ENCODE data around the gene OR2V1.
"Not testable (repeated sequence)": the region's sequence is repeated elsewhere in the genome, so short reads cannot be mapped to it uniquely, and the experiment has no call there.

OR2V1 gene

DNA sequence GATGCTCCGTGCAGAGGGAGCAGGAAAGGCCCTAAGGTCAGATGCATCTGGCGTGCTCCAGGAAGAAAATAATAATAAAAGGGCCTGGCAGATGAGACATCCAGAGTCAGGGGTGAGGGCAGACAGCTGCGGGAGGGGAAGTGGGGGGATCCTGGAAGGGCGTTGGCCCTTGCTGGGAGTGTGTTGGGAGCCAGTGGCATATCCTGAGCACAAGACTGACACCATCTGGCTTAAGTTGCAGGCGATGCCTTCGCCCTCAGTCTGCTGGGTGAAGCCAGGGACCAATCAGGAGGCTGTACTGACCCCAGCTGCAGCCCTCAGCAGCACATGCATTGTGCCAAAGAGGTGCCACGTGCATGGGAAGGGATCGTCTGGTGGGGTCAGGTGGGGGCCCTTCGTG is 20.2 kb upstream of the OR2V1 start:
- no peak for DNase-seq
- Mint-ChIP-seq H3K27ac (no peak overlapping the region), H3K4me1 (ENCODE audit: low read depth in 2 of 2) (peaks cover 5 to 6% of the 10 kb centered on the region in 2 donors), H3K36me3 (ENCODE audit: insufficient read depth) (no peaks in the 10 kb centered on the region), H3K27me3 (peaks cover 51 to 80% of the 10 kb centered on the region in 2 donors), H3K4me3 (no peak overlapping the region), H3K9me3 (no peaks in the 10 kb centered on the region)
- ATAC-seq (replicated peaks): no peak

DNA sequence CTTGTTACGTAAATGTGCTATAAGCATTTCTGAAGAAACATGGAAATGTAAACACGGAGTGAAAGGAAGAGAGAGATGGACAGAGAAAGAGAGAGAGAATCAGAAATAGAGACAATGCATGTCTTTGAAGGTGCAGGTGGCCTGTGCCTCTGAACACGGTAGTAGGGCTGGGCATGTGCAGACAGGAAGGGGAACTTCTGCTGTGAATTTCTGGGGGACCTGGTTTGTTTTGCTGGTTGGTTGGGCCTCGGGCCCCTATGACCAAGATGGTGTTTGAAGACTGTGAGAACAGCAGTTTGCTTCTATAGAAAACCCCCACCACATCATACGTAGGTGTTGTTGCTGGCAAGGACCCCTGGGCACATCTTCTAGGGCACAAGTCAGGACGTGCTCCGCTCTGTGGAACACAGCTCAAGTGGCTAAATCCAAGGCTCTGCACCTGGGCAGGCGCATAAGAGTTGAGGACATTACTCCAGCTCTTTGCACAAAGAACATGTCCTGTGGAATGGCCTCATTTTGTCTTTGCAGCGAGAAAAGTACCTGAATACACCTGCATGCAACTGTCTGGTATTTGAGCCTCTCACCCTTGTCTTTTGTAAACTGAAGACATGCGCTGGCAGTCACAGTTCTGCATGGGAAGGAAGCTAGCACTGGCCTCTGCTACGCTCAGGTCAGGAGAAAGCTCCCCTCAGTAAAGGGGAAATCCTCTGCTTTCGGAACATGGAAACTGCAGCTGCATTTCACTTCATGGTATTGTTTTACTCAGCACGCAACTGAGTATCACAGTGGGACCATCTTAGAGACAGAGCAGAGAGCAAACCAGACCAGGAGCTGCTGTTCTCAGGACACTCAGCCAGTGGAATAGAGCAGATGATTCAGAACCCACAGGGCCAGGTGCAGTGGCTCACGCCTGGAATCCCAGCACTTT is 19.1 kb upstream of the OR2V1 start:
- no peak overlapping the region for H3K27ac Mint-ChIP-seq
- peaks cover 5 to 6% of the 10 kb centered on the region in 2 donors for H3K4me1 Mint-ChIP-seq (ENCODE audit: low read depth in 2 of 2)
- no peaks in the 10 kb centered on the region for H3K9me3 Mint-ChIP-seq
- H3K36me3 Mint-ChIP-seq (ENCODE audit: insufficient read depth): no peaks in the 10 kb centered on the region
- H3K4me3 Mint-ChIP-seq: no peak overlapping the region
- no peak for DNase-seq
- peaks cover 54 to 75% of the 10 kb centered on the region in 2 donors for H3K27me3 Mint-ChIP-seq
- ATAC-seq (replicated peaks): no peak

DNA sequence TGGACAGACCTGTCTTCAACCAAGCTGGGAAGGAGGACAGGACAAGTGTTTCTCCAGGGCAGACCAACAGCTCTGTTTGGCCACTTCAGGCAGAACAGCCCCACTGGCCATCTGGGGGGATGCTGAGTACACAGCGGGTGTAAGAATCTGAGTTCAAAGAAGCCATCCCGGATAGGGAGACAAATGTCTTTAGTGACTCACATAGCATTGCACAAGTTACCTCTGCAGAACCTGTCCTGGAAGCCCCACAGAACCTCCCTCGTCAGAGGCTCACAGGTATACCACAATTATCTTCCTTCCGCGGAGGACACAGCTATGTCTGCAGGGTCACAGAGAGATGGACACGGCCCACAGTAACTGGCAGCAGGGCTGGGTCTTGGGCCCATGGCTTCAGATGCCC is 18.4 kb upstream of the OR2V1 start:
- Mint-ChIP-seq H3K4me1 (ENCODE audit: low read depth in 2 of 2) (peaks cover 5 to 6% of the 10 kb centered on the region in 2 donors), H3K9me3 (no peaks in the 10 kb centered on the region), H3K27me3 (peaks cover 56 to 70% of the 10 kb centered on the region in 2 donors), H3K4me3 (no peak overlapping the region), H3K27ac (no peak overlapping the region), H3K36me3 (ENCODE audit: insufficient read depth) (no peaks in the 10 kb centered on the region)
- ATAC-seq (replicated peaks) (no peak), DNase-seq (no peak)

DNA sequence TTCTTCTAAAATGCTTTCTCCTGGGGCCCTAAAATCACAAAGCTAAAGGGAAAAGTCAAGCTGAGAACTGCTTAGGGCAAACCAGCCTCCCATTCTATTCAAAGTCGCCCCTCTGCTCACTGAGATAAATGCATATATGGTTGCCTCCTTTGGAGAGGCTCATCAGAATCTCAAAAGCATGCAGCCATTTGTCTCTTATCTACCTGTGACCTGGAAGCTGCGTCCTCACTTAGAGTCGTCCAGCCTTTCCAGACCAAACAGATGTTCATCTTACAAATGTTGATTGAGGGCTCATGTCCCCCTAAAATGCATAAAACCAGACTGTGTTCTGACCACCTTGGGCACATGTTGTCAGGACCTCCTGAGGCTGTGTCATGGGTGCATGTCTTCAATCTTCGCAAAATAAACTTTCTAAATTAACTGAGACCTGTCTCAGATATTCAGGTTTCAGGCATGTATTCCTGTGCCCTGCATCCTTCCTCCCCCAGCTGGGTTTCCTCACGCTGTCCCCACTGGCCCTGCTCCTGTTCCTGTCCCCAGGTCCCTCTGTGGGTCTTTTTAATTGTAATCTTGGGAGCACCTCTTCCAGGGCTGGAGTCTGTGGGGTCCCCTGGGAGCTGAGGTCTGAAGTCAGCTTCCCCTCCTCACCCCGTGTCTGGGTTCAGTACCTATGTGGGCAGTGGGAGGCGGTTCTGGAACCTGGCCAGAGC is 16.1 kb upstream of the OR2V1 start, which contains the start of gene OR2V2:
OR2V2 (plus strand) TSS at position 660 of the 710 bp plus-strand sequence. CDS start 7,357 bp downstream, outside the sequence.
- not testable (repeated sequence) for H3K27ac Mint-ChIP-seq; DNase-seq; H3K36me3 Mint-ChIP-seq (ENCODE audit: insufficient read depth); H3K4me1 Mint-ChIP-seq (ENCODE audit: low read depth in 2 of 2); H3K4me3 Mint-ChIP-seq; ATAC-seq (replicated peaks); H3K9me3 Mint-ChIP-seq
- peaks cover 77 to 81% of the 10 kb centered on the region in 2 donors for H3K27me3 Mint-ChIP-seq

DNA sequence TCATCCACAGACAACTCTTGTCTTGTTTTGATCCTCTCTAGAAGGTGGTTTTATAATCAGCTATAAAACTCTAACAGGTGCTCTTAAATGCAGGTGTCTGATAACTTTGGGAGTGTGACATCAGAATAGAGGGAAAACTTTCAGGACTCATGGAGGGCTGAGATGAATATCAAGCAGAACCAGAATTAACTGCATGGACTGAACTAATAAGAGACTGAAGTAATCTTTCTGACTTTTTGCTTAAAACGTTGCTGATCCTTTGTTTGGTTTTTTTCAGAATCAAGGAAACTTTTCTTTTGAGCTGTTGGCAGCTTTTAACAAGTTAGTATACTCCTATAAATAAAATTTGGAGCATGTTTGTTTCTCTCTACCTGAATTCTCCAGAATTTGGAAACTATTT is 14.2 kb upstream of the OR2V1 start:
- no peak overlapping the region for H3K4me3 Mint-ChIP-seq
- no peak for ATAC-seq (replicated peaks)
- peaks cover 78 to 83% of the 10 kb centered on the region in 2 donors for H3K27me3 Mint-ChIP-seq
- H3K4me1 Mint-ChIP-seq (ENCODE audit: low read depth in 2 of 2): no peaks in the 10 kb centered on the region
- H3K9me3 Mint-ChIP-seq: peaks cover 0 to 3% of the 10 kb centered on the region in 2 donors
- H3K27ac Mint-ChIP-seq: no peak overlapping the region
- no peaks in the 10 kb centered on the region for H3K36me3 Mint-ChIP-seq (ENCODE audit: insufficient read depth)
- no peak for DNase-seq

GRCh38 chr5:181142054-181142453 is 11.1 kb upstream of the OR2V1 start:
- Mint-ChIP-seq H3K27me3 (peaks cover 47 to 54% of the 10 kb centered on the region in 2 donors), H3K4me1 (ENCODE audit: low read depth in 2 of 2) (no peaks in the 10 kb centered on the region), H3K36me3 (ENCODE audit: insufficient read depth) (no peaks in the 10 kb centered on the region), H3K27ac (no peak overlapping the region), H3K9me3 (peaks cover 0 to 27% of the 10 kb centered on the region in 2 donors), H3K4me3 (no peak overlapping the region)
- DNase-seq (no peak), ATAC-seq (replicated peaks) (no peak)

DNA sequence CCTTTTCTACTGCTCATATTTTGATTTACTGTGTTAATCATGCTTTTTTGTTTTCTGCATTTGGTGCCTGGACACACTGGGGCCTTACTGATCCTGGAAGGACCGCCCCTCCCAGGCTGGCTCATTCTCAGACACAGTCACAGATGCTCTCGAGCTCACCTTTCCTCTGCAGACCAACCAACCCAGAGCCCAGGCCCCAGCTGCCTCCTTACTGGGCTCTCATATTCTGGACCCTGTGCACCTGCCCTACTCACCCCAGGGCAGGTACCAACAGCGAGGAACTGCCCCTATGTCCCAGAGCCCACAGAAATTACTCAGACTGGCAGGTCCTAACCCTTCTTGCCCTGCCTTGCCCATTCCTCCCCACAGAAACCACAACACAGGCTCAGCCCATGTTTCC is 9.8 kb upstream of the OR2V1 start:
- Mint-ChIP-seq H3K27me3 (peaks cover 39 to 47% of the 10 kb centered on the region in 2 donors), H3K4me1 (ENCODE audit: low read depth in 2 of 2) (no peaks in the 10 kb centered on the region), H3K9me3 (peaks cover 0 to 27% of the 10 kb centered on the region in 2 donors), H3K36me3 (ENCODE audit: insufficient read depth) (no peaks in the 10 kb centered on the region), H3K4me3 (no peak overlapping the region), H3K27ac (no peak overlapping the region)
- no peak for ATAC-seq (replicated peaks)
- DNase-seq: no peak

DNA sequence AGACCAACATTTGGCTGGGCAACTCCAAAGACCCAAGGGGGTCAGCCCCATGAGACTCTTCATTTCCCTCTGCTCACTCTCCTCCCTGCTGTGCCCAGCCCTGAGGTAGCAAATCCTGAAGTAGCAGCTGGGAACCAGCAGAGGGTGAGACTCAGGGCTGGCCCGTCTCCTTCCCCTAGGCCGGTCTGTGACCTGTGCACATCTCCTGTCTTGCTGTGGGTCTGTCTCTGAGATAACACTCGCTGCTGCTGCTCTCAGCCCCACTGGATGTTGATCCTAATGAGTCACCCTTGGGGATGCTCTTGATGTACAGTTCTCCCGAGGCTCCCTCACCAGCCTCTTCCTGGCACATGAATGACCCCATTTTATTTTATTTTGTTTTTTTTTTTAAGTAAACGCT is 7.3 kb upstream of the OR2V1 start:
- Mint-ChIP-seq H3K27ac (no peak overlapping the region), H3K4me1 (ENCODE audit: low read depth in 2 of 2) (no peaks in the 10 kb centered on the region), H3K4me3 (no peak overlapping the region), H3K27me3 (peaks cover 50% of the 10 kb centered on the region in 2 donors), H3K9me3 (peaks cover 0 to 27% of the 10 kb centered on the region in 2 donors), H3K36me3 (ENCODE audit: insufficient read depth) (no peaks in the 10 kb centered on the region)
- DNase-seq (no peak), ATAC-seq (replicated peaks) (no peak)

GRCh38 chr5:181136361-181136955 is 5.5 kb upstream of the OR2V1 start:
- H3K36me3 Mint-ChIP-seq (ENCODE audit: insufficient read depth): no peaks in the 10 kb centered on the region
- no peaks in the 10 kb centered on the region for H3K4me1 Mint-ChIP-seq (ENCODE audit: low read depth in 2 of 2)
- no peak overlapping the region for H3K4me3 Mint-ChIP-seq
- H3K9me3 Mint-ChIP-seq: peaks cover 0 to 27% of the 10 kb centered on the region in 2 donors
- no peak overlapping the region for H3K27ac Mint-ChIP-seq
- DNase-seq: no peak
- peaks cover 47 to 50% of the 10 kb centered on the region in 2 donors for H3K27me3 Mint-ChIP-seq
- ATAC-seq (replicated peaks): no peak

- H3K4me3 Mint-ChIP-seq: no peak overlapping the region
- no peak for ATAC-seq (replicated peaks)
- no peak overlapping the region for H3K27ac Mint-ChIP-seq
Observed at GRCh38 chr5:181134259-181134658, 3.3 kb upstream of the OR2V1 start.

DNA sequence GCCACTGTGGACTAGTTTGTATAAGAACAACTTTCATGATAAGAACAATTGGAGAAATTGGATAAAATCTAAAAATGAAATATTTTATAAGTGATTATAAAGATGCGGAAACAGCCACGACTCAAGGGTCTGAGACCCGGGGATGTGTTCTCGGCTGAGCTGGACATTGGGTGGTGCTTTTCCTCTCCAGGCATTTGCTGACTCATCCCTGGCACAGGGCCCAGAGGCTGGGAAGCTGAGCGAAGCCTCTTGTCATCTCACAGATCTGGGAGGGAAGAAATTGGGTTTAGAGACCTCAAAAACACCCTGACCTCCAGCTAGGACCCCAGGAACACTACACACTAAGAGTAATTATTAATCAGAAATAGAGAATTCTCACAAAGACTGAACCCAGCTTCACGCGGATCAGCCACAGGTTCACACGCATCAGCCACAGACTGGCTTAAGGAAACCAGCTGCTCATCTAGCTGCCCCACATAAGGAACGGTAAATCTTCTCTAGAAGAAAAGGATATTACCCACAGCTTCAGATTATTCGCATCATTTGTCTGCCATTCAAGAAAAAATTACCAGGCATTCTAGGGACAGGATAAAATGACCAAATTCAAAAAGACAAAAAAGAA is 2.8 kb upstream of the OR2V1 start:
- Mint-ChIP-seq H3K4me3 (no peak overlapping the region), H3K27me3 (peaks cover 49 to 64% of the 10 kb centered on the region in 2 donors), H3K9me3 (peaks cover 0 to 11% of the 10 kb centered on the region in 2 donors), H3K4me1 (ENCODE audit: low read depth in 2 of 2) (no peaks in the 10 kb centered on the region), H3K36me3 (ENCODE audit: insufficient read depth) (no peaks in the 10 kb centered on the region), H3K27ac (no peak overlapping the region)
- DNase-seq (no peak), ATAC-seq (replicated peaks) (no peak)

More at GRCh38 chr5:181134259-181134658, 3.3 kb upstream of the OR2V1 start:
- DNase-seq: no peak
- H3K9me3 Mint-ChIP-seq: peaks cover 0 to 16% of the 10 kb centered on the region in 2 donors
- H3K27me3 Mint-ChIP-seq: peaks cover 44 to 59% of the 10 kb centered on the region in 2 donors
- H3K36me3 Mint-ChIP-seq (ENCODE audit: insufficient read depth): no peaks in the 10 kb centered on the region
- H3K4me1 Mint-ChIP-seq (ENCODE audit: low read depth in 2 of 2): no peaks in the 10 kb centered on the region

DNA sequence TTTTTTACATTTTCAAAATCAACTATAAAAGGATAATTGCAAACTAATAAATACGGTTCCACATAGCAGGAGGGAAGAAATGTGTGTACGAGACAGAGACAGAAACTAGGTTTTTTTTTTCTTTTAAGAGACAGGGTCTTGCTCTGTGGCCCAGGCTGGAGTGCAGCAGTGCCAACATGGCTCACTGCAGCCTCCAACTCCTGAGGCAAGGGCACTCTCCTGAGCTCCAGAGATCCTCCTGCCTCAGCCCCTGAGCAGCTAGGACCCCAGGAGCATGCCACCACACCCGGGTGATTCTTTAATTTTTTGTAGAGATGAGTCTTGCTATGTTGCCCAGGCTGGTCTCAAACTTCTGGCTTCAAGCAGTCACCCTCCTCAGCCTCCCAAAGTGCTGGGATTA is 2.1 kb upstream of the OR2V1 start:
- Mint-ChIP-seq H3K36me3 (ENCODE audit: insufficient read depth) (no peaks in the 10 kb centered on the region), H3K27me3 (peaks cover 56 to 71% of the 10 kb centered on the region in 2 donors)
- no peak for ATAC-seq (replicated peaks)

GRCh38 chr5:181131514-181131913 is 545 bp upstream of the OR2V1 start:
- DNase-seq (no peak), ATAC-seq (replicated peaks) (no peak)
- H3K36me3 Mint-ChIP-seq (ENCODE audit: insufficient read depth): no peaks in the 10 kb centered on the region
- H3K9me3 Mint-ChIP-seq: no peaks in the 10 kb centered on the region
- no peak overlapping the region for H3K4me3 Mint-ChIP-seq
- peaks cover 70 to 86% of the 10 kb centered on the region in 2 donors for H3K27me3 Mint-ChIP-seq
- no peaks in the 10 kb centered on the region for H3K4me1 Mint-ChIP-seq (ENCODE audit: low read depth in 2 of 2)
- no peak overlapping the region for H3K27ac Mint-ChIP-seq

More for the DNA sequence above, 2.1 kb upstream of the OR2V1 start:
- Mint-ChIP-seq H3K9me3 (peaks cover 0 to 6% of the 10 kb centered on the region in 2 donors), H3K27ac (no peak overlapping the region), H3K4me3 (no peak overlapping the region), H3K4me1 (ENCODE audit: low read depth in 2 of 2) (no peaks in the 10 kb centered on the region)
- DNase-seq: no peak
